ENCODE measurements around the gene CNNM1. TPM values are rescaled to one million over a fixed set of nuclear protein-coding genes. Genes with fewer than 3 reads are reported as not detected.
A peak's percentile ranks its signal among the peaks of the same experiment; 100 is the strongest.

The CNNM1 gene
- total RNA-seq, 1 experiment from 2014 or later, result not detected

DNA sequence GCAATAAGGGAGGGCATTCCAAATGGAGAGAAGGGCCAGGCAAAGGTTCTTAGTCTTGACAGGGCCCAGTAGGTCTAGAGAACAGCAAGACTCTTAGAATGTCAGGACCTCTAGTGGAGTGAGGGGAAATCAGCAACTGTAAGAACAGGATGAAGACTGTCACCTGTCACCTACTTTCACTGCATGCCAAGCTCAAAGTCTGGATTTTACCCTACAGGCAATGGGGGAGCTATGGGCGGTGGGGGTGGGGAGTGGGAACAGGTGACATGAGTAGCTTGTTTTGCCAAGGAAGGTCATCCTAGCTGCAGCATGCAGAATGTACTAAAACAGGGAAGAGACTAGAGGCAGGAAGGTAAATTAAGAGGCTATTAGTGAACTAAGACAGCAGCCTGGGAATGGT, 82.9 kb downstream of the CNNM1 start:
- Histone ChIP-seq H3K4me3 (ENCODE audit: low read depth, low read length) (no peak overlapping the region), H3K36me3 (ENCODE audit: control insufficient read depth, insufficient read depth, low read length) (no peaks in the 10 kb centered on the region), H3K9me3 (no peaks in the 10 kb centered on the region), H3K4me1 (peaks cover 11% of the 10 kb centered on the region), H3K27me3 (replicated peaks; ENCODE audit: control insufficient read depth, insufficient read depth, low read length) (no peaks in the 10 kb centered on the region)
- H3K4me3 Mint-ChIP-seq (ENCODE audit: unreplicated experiment), result no peak overlapping the region
- DNase-seq, result peak; percentile 33 to 54
- POLR2A ChIA-PET, result interaction anchor here (0.6 to 1.0 kb wide), 3 partner anchors 11 to 18 kb away, joined by 5 to 7 read pairs (median 5); partner anchors contain the start of gene GOT1
- peaks cover 31% of the 10 kb centered on the region for H3K36me3 Mint-ChIP-seq (ENCODE audit: insufficient read depth, unreplicated experiment)
- CTCF ChIA-PET, result interaction anchor here (0.6 to 1.3 kb wide), 5 partner anchors 18 to 1102 kb away, joined by 3 to 9 read pairs (median 4); partner anchors contain the start of gene GOT1
- no peak overlapping the region for H3K27ac Mint-ChIP-seq (ENCODE audit: unreplicated experiment)
- no peaks in the 10 kb centered on the region for H3K27me3 Mint-ChIP-seq (ENCODE audit: insufficient read depth, unreplicated experiment)
- no TSS peak for BruUV-seq (replicated peaks)
- peaks cover 12% of the 10 kb centered on the region for H3K4me1 Mint-ChIP-seq (ENCODE audit: low read depth, unreplicated experiment)
- TF ChIP-seq, protein P1, sequence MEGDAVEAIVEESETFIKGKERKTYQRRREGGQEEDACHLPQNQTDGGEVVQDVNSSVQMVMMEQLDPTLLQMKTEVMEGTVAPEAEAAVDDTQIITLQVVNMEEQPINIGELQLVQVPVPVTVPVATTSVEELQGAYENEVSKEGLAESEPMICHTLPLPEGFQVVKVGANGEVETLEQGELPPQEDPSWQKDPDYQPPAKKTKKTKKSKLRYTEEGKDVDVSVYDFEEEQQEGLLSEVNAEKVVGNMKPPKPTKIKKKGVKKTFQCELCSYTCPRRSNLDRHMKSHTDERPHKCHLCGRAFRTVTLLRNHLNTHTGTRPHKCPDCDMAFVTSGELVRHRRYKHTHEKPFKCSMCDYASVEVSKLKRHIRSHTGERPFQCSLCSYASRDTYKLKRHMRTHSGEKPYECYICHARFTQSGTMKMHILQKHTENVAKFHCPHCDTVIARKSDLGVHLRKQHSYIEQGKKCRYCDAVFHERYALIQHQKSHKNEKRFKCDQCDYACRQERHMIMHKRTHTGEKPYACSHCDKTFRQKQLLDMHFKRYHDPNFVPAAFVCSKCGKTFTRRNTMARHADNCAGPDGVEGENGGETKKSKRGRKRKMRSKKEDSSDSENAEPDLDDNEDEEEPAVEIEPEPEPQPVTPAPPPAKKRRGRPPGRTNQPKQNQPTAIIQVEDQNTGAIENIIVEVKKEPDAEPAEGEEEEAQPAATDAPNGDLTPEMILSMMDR (IDR thresholded peaks at IDR 0.05; ENCODE audit: insufficient read depth in 1 of 2, low read depth in 1 of 2, low read length in 1 of 2, severe bottlenecking in 1 of 2, unreplicated experiment in 1 of 2), result peak in 1 of 2 experiments; percentile 53
- intact Hi-C loops (cut with micrococcal nuclease; ENCODE audit: unreplicated experiment), result loop anchor here (1.0 kb wide), 1 partner anchor 20 kb away; no protein-coding TSS in a partner anchor
- no peaks in the 10 kb centered on the region for H3K9me3 Mint-ChIP-seq (ENCODE audit: unreplicated experiment)

DNA sequence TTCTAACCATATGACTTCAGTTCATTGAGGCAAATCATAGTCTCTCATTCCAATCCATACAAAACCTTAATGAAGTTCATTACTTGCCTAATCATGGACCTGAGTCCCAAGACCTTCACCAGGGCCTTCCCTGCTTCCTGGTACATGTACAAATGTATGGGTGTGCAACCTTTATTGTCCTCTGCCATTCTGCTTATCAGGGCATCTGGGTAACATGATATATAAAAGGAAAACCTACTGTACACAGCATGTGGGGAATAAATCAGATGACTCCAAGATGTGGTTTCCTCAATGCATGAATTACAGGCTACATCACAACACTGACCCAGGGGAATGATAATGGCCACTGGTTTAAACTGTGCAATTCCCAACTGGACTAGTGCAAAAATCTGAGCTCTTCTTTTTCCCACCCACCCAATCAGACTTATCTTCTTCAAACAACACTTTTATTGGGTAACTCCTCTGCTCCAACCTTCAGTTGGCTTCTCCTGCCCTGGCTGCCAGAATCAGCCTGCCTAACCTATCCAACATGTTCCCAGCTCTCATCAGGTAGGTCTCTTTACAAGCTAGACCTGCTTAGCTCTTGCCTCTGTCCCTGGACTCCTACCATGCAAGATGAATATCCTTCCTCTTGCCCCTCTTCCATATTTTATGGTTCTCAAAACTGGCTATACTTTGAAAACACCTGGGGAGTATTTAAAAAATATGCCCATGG, 89.9 kb downstream of the CNNM1 start:
- no TSS peak for BruUV-seq (replicated peaks)
- Mint-ChIP-seq H3K27me3 (ENCODE audit: insufficient read depth, unreplicated experiment) (no peaks in the 10 kb centered on the region), H3K27ac (ENCODE audit: unreplicated experiment) (no peak overlapping the region), H3K9me3 (ENCODE audit: unreplicated experiment) (no peaks in the 10 kb centered on the region), H3K4me1 (ENCODE audit: low read depth, unreplicated experiment) (peaks cover 6% of the 10 kb centered on the region), H3K4me3 (ENCODE audit: unreplicated experiment) (no peak overlapping the region), H3K36me3 (ENCODE audit: insufficient read depth, unreplicated experiment) (peaks cover 34% of the 10 kb centered on the region)
- ChIA-PET POLR2A (interaction anchor here (1.4 kb wide), 1 partner anchor 11 kb away, joined by 4 read pairs; the partner anchor contains the start of gene GOT1), CTCF (interaction anchor here (0.7 kb wide), 1 partner anchor 17 kb away, joined by 3 read pairs; no protein-coding TSS in a partner anchor)
- no peak for DNase-seq
- TF ChIP-seq, protein P1 (IDR thresholded peaks at IDR 0.05; ENCODE audit: insufficient read depth in 1 of 2, low read depth in 1 of 2, low read length in 1 of 2, severe bottlenecking in 1 of 2, unreplicated experiment in 1 of 2), result no peak
- Histone ChIP-seq H3K4me1 (no peaks in the 10 kb centered on the region), H3K9me3 (no peaks in the 10 kb centered on the region), H3K36me3 (ENCODE audit: control insufficient read depth, insufficient read depth, low read length) (no peaks in the 10 kb centered on the region), H3K27me3 (replicated peaks; ENCODE audit: control insufficient read depth, insufficient read depth, low read length) (no peaks in the 10 kb centered on the region), H3K4me3 (ENCODE audit: low read depth, low read length) (no peak overlapping the region)
- intact Hi-C loops (cut with micrococcal nuclease; ENCODE audit: unreplicated experiment), result no loop called here

DNA sequence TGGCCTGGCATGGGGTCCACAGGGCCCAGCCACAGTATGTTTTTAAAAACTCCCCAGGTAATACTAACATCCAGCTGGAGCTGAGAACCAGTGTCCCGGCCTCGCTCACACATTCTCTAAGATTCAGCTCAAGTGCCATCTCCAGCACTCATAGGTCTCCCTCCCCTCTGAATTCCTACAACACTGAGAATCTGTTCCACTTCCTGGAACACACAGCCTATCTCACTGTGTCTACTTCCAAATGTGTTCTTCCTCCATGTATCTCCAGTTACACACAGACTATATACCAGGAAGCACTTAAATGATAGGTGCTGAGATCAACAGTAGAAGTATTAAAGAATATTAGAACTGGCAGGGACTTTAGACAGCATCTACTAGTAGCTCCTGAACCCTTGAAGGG, 90.5 kb downstream of the CNNM1 start:
- no peak overlapping the region for H3K4me3 ChIP-seq (ENCODE audit: low read depth, low read length)
- POLR2A ChIA-PET, result interaction anchor here (1.4 kb wide), 1 partner anchor 11 kb away, joined by 4 read pairs; the partner anchor contains the start of gene GOT1
- DNase-seq, result no peak
- no peaks in the 10 kb centered on the region for H3K4me1 ChIP-seq
- H3K27me3 ChIP-seq (replicated peaks; ENCODE audit: control insufficient read depth, insufficient read depth, low read length), result no peaks in the 10 kb centered on the region
- no peaks in the 10 kb centered on the region for H3K36me3 ChIP-seq (ENCODE audit: control insufficient read depth, insufficient read depth, low read length)
- Mint-ChIP-seq H3K27ac (ENCODE audit: unreplicated experiment) (no peak overlapping the region), H3K27me3 (ENCODE audit: insufficient read depth, unreplicated experiment) (no peaks in the 10 kb centered on the region), H3K4me1 (ENCODE audit: low read depth, unreplicated experiment) (peaks cover 6% of the 10 kb centered on the region), H3K4me3 (ENCODE audit: unreplicated experiment) (no peak overlapping the region), H3K9me3 (ENCODE audit: unreplicated experiment) (no peaks in the 10 kb centered on the region), H3K36me3 (ENCODE audit: insufficient read depth, unreplicated experiment) (peaks cover 39% of the 10 kb centered on the region)
- TF ChIP-seq, protein P1 (IDR thresholded peaks at IDR 0.05; ENCODE audit: insufficient read depth in 1 of 2, low read depth in 1 of 2, low read length in 1 of 2, severe bottlenecking in 1 of 2, unreplicated experiment in 1 of 2), result no peak
- intact Hi-C loops (cut with micrococcal nuclease; ENCODE audit: unreplicated experiment), result no loop called here
- BruUV-seq (replicated peaks), result no TSS peak
- CTCF ChIA-PET, result no interaction called here
- no peaks in the 10 kb centered on the region for H3K9me3 ChIP-seq
